ENCODE results near the gene POLRMT. TPM values are rescaled to one million over a fixed set of nuclear protein-coding genes. Genes with fewer than 3 reads are reported as not detected.
"Not testable (repeated sequence)": the region's sequence is repeated elsewhere in the genome, so short reads cannot be mapped to it uniquely, and the experiment has no call there.

The POLRMT gene
- total and polyA plus RNA-seq, 5 experiments from 2014 or later: 33.2 to 92.3 (median 71.1) TPM

DNA sequence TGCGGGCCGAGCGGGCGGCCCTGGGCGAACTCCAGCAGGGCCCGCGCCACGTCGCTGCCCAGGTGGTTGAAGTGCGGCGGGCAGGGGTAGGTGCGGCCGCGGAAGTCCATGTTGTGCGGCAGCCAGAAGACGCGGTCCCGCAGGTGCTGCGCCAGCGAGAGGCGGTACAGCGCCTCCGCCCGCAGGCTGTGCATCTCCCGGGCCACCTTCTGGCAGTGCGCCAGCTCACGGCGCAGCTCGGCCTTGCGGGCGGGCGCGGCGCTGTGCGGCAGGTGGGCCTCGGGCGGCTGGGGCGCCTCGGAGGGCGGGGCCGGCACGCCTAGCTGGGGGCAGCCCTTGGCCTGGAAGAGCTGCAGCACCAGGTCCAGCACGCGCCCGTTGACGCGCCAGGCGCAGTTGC is 12.1 kb downstream of the POLRMT start:
- DNase-seq, H3K9me3 Mint-ChIP-seq, H3K4me3 Mint-ChIP-seq, H3K4me1 Mint-ChIP-seq, H3K27me3 Mint-ChIP-seq, ATAC-seq, POLR2A ChIA-PET, H3K27ac Mint-ChIP-seq: not testable (repeated sequence)
- peaks cover 0 to 31% (median 8%) of the 10 kb centered on the region in 3 donors for H3K36me3 Mint-ChIP-seq

DNA sequence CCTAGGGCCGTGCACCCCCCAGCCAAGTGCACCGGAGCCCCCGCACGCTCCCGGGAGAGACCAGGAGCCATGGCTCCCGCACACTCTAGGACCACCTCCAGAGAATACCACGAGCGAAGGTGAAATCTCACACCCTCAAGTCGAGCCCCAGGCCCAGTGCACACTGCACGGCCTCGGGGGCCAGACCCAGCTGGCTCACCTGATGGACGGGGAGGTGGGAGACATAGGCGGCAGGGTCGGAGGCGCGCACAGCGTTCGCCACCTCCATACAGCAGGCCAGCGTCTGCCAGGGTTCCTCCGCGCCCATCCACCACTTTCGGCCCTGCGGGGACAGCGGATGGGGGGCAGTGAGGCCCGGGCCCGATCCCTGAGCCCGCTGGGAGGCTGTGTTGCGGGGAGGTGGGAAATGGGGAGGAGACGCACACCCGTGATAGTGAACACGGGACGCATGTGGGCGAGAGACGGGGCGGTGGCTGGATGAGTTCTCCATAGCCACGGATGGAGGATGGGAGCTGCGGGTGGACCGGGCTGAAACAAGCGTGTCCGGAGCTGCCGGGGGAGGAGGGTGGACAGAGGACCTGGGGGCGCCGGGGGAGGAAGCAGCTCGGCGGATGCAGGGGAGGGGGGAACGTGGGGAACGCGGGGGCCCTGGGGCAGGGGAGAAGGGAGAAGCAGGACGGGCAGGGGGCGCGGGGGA is 13.0 kb downstream of the POLRMT start:
- POLR2A ChIA-PET: no interaction called here
- peaks cover 0 to 4% (median 3%) of the 10 kb centered on the region in 4 donors for H3K4me1 Mint-ChIP-seq
- H3K27ac Mint-ChIP-seq: no peak overlapping the region
- no peaks in the 10 kb centered on the region for H3K9me3 Mint-ChIP-seq
- peaks cover 0 to 3% (median 0%) of the 10 kb centered on the region in 5 donors for H3K27me3 Mint-ChIP-seq
- H3K36me3 Mint-ChIP-seq: peaks cover 0 to 26% (median 7%) of the 10 kb centered on the region in 3 donors
- no peak overlapping the region for H3K4me3 Mint-ChIP-seq
- DNase-seq (no peak), ATAC-seq (no peak)

DNA sequence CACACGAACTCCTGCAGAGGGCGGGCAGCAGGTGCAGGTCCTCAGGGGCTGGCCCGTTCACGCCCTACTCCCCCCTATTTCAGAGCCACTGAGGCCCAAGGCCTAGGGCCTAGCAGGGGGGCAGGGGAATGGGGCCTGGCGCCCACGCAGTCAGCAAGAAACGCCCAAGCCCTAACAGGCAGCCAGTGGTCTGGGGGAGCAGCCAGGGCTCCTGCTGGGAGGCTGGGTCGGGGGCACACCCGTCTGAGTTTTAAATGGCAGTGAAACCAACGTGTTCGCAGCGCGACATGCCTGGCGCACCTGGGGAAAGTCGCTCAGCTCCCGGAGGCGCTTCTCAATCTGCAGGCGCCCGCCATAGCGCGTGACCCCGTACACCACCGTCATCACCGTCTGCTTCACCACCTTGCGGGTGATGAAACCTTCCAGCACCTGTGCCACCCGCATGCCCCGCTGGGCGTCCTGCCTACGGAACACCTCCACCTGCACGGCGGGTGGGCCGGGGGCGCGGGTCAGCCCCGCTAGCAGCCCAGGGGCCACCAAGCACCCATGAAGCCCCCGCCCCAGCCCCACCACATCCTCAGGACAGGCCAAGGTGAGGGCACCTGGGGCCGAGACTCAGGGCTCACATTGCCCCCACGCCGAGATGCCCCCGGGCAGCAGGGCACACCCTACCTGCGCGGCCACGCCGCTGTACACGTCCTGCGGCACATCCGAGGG is 13.9 kb downstream of the POLRMT start:
- H3K27me3 Mint-ChIP-seq: peaks cover 0 to 3% (median 0%) of the 10 kb centered on the region in 5 donors
- ATAC-seq (no peak), DNase-seq (no peak)
- H3K27ac Mint-ChIP-seq: no peak overlapping the region
- POLR2A ChIA-PET: no interaction called here
- H3K36me3 Mint-ChIP-seq: peaks cover 0 to 28% (median 7%) of the 10 kb centered on the region in 3 donors
- no peak overlapping the region for H3K4me3 Mint-ChIP-seq
- no peaks in the 10 kb centered on the region for H3K9me3 Mint-ChIP-seq
- H3K4me1 Mint-ChIP-seq: peaks cover 3 to 4% (median 3%) of the 10 kb centered on the region in 4 donors

DNA sequence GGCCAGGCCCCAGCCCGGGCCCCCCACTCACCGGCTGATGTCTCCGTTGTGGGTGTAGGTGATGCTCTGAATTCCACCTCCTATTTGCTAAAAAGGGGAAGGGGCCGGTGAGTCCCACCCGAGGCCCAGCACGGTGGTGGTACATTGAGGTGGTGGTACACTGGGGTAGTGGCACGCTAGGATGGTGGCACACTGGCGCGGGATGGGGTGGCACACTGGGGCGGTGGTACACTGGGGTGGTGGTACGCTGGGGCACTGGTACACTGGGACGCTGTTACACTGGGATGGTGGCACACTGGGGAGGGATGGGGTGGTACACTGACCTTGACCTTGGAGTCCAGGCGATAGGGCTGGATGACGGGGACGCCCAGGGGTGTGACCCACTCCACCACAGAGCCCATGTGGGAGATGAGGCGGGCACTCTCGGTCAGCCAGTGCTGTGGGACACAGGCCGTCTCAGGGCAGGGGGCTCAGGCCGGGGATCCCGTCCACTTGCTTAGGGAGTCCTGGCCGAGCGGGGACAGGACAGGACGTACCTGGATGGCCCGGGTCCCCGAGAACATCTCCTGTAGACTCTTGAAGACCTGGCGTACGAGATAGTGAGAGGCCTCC is 14.6 kb downstream of the POLRMT start:
- Mint-ChIP-seq H3K4me3 (no peak overlapping the region), H3K4me1 (peaks cover 3 to 8% (median 5%) of the 10 kb centered on the region in 4 donors), H3K36me3 (peaks cover 0 to 28% (median 7%) of the 10 kb centered on the region in 3 donors), H3K27ac (no peak overlapping the region), H3K9me3 (no peaks in the 10 kb centered on the region), H3K27me3 (peaks cover 0 to 3% (median 0%) of the 10 kb centered on the region in 5 donors)
- POLR2A ChIA-PET: no interaction called here
- no peak for ATAC-seq
- no peak for DNase-seq

- Mint-ChIP-seq H3K27me3 (peaks cover 0 to 3% (median 0%) of the 10 kb centered on the region in 5 donors), H3K9me3 (no peaks in the 10 kb centered on the region), H3K4me1 (peaks cover 3 to 8% (median 5%) of the 10 kb centered on the region in 4 donors), H3K4me3 (no peak overlapping the region), H3K36me3 (peaks cover 0 to 27% (median 7%) of the 10 kb centered on the region in 3 donors), H3K27ac (no peak overlapping the region)
- no peak for ATAC-seq
- no peak for DNase-seq
- POLR2A ChIA-PET: no interaction called here
Observed at GRCh38 chr19:618247-618619, 15.1 kb downstream of the POLRMT start.

- peaks cover 0 to 4% (median 0%) of the 10 kb centered on the region in 5 donors for H3K27me3 Mint-ChIP-seq
- DNase-seq: no peak
- peaks cover 0 to 27% (median 7%) of the 10 kb centered on the region in 3 donors for H3K36me3 Mint-ChIP-seq
- no peak overlapping the region for H3K4me3 Mint-ChIP-seq
- peaks cover 3 to 8% (median 5%) of the 10 kb centered on the region in 4 donors for H3K4me1 Mint-ChIP-seq
- H3K9me3 Mint-ChIP-seq: no peaks in the 10 kb centered on the region
- POLR2A ChIA-PET: interaction anchor here (0.6 kb wide), 1 partner anchor 246 kb away, joined by 3 read pairs; no protein-coding TSS in a partner anchor
- H3K27ac Mint-ChIP-seq: peak overlapping the region in 2 of 10 donors; percentile 19 to 59
- no peak for ATAC-seq
Observed at GRCh38 chr19:617551-618246, 15.6 kb downstream of the POLRMT start.

DNA sequence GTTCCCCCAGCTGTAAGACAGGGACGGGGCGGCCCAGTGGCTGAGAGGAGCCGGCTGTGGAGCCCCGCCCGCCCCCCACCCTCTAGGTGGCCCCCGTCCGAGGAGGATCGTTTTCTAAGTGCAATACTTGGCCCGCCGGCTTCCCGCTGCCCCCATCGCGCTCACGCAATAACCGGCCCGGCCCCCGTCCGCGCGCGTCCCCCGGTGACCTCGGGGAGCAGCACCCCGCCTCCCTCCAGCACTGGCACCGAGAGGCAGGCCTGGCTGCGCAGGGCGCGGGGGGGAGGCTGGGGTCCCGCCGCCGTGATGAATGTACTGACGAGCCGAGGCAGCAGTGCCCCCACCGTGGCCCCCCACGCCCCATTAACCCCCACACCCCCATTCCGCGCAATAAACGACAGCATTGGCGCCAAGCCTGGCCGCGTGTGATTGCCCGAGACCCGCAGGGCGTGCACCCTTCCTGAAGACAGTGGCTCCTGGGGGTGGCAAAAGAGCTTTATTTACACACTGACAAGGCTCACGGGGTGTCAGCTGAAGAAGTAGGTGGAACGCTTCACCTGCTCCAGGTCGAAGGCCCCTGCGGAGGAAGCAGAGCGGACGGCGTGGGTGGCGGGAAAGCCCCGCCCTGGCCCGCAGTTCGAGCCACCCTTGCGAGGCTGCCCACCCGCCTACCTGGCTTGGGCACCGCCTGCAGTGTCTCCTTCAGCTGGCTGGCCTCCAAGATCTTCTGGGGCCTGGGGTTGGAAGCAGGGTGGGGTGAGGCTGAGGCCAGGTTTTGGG is 16.4 kb downstream of the POLRMT start:
- H3K4me3 Mint-ChIP-seq: no peak overlapping the region
- peak overlapping the region in 1 of 10 donors; percentile 19 for H3K27ac Mint-ChIP-seq
- peaks cover 0 to 4% (median 0%) of the 10 kb centered on the region in 5 donors for H3K27me3 Mint-ChIP-seq
- ATAC-seq (no peak), DNase-seq (no peak)
- H3K9me3 Mint-ChIP-seq: no peaks in the 10 kb centered on the region
- peaks cover 0 to 27% (median 7%) of the 10 kb centered on the region in 3 donors for H3K36me3 Mint-ChIP-seq
- H3K4me1 Mint-ChIP-seq: peaks cover 3 to 8% (median 5%) of the 10 kb centered on the region in 4 donors
- POLR2A ChIA-PET: interaction anchor here (0.6 to 1.6 kb wide), 2 partner anchors 44 to 247 kb away, joined by 3 to 4 read pairs; no protein-coding TSS in a partner anchor

GRCh38 chr19:616062-616700 is 17.2 kb downstream of the POLRMT start:
- H3K27ac Mint-ChIP-seq: no peak overlapping the region
- H3K36me3 Mint-ChIP-seq: peaks cover 0 to 27% (median 7%) of the 10 kb centered on the region in 3 donors
- ATAC-seq (peak in 1 of 2 donors; percentile 6), DNase-seq (no peak)
- peaks cover 5 to 14% (median 8%) of the 10 kb centered on the region in 4 donors for H3K4me1 Mint-ChIP-seq
- H3K9me3 Mint-ChIP-seq: no peaks in the 10 kb centered on the region
- no peak overlapping the region for H3K4me3 Mint-ChIP-seq
- peaks cover 0 to 4% (median 0%) of the 10 kb centered on the region in 5 donors for H3K27me3 Mint-ChIP-seq
- POLR2A ChIA-PET: interaction anchor here (1.6 kb wide), 1 partner anchor 45 kb away, joined by 4 read pairs; no protein-coding TSS in a partner anchor

DNA sequence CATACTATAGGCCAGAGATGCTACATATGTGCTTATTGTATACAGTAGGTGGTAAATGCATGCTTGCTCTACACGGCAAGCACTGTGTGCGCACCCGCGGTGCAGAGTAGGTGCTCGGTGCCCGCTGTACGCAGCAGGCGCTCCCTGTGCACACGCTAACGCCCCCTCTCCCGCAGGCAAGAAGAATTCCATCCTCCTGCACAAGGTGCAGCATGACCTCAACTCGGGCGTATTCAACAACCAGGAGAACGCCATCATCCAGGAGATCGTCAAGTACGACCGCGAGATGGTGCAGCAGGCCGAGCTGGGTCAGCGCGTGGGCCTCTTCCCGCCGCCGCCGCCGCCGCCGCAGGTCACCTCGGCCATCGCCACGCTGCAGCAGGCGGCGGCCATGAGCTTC is 17.7 kb downstream of the POLRMT start:
- H3K4me1 Mint-ChIP-seq: peaks cover 9 to 19% (median 13%) of the 10 kb centered on the region in 4 donors
- peaks cover 0 to 27% (median 7%) of the 10 kb centered on the region in 3 donors for H3K36me3 Mint-ChIP-seq
- peak overlapping the region in 8 of 10 donors; percentile 36 to 79 (median 66) for H3K4me3 Mint-ChIP-seq
- no peak for DNase-seq
- H3K9me3 Mint-ChIP-seq: no peaks in the 10 kb centered on the region
- ATAC-seq: peak in 1 of 2 donors; percentile 12
- H3K27ac Mint-ChIP-seq: peak overlapping the region in 2 of 10 donors; percentile 15 to 53
- POLR2A ChIA-PET: interaction anchor here (1.6 kb wide), 1 partner anchor 45 kb away, joined by 4 read pairs; no protein-coding TSS in a partner anchor
- H3K27me3 Mint-ChIP-seq: peaks cover 0 to 4% (median 0%) of the 10 kb centered on the region in 5 donors

GRCh38 chr19:613732-614567 is 19.4 kb downstream of the POLRMT start:
- H3K4me1 Mint-ChIP-seq: peaks cover 11 to 26% (median 18%) of the 10 kb centered on the region in 4 donors
- peak overlapping the region in 1 of 10 donors; percentile 3 for H3K27ac Mint-ChIP-seq
- peaks cover 0 to 17% (median 7%) of the 10 kb centered on the region in 3 donors for H3K36me3 Mint-ChIP-seq
- H3K27me3 Mint-ChIP-seq: peaks cover 0 to 4% (median 0%) of the 10 kb centered on the region in 5 donors
- peak overlapping the region in 2 of 10 donors; percentile 29 to 65 for H3K4me3 Mint-ChIP-seq
- POLR2A ChIA-PET: no interaction called here
- DNase-seq: no peak
- no peaks in the 10 kb centered on the region for H3K9me3 Mint-ChIP-seq
- ATAC-seq: no peak
